Hepatocyte (in vitro differentiated cells): ENCODE data around the gene LRRC47. TPM values are rescaled to one million over a fixed set of nuclear protein-coding genes. Genes with fewer than 3 reads are reported as not detected.

Source experiments
- DNase-seq: peaks from one replicate; pipeline ENCODE4 v3.0.0-alpha.2; 2016; ENCODE audit warnings: low spot score
- H2AFZ ChIP-seq: fragments of 200-600 bp; sonication (generic); 2 replicates; pipeline ENCODE4 v1.6.0; 2016; ENCODE audit warnings: antibody characterized with exemption, mild to moderate bottlenecking
- H3K27ac ChIP-seq: fragments of 200-600 bp; sonication (generic); 2 replicates; pipeline ENCODE4 v1.5.1; 2016; ENCODE audit warnings: mild to moderate bottlenecking
- H3K27me3 ChIP-seq: fragments of 200-600 bp; sonication (generic); 2 replicates; pipeline ENCODE4 v1.6.1; 2016
- H3K36me3 ChIP-seq: fragments of 200-600 bp; sonication (generic); replicated peaks from 2 replicates; pipeline ENCODE4 v1.5.1; 2016; ENCODE audit warnings: low read depth; ENCODE audit not compliant: insufficient read depth
- H3K4me1 ChIP-seq: fragments of 200-600 bp; sonication (generic); 2 replicates; pipeline ENCODE4 v1.5.1; 2016; ENCODE audit warnings: mild to moderate bottlenecking, moderate library complexity; ENCODE audit not compliant: insufficient read depth
- H3K4me2 ChIP-seq: fragments of 200-600 bp; sonication (generic); 2 replicates; pipeline ENCODE4 v1.6.0; 2016
- H3K4me3 ChIP-seq: fragments of 200-600 bp; sonication (generic); 2 replicates; pipeline ENCODE4 v1.5.1; 2016; ENCODE audit warnings: mild to moderate bottlenecking
- H3K79me2 ChIP-seq: fragments of 200-600 bp; sonication (generic); 2 replicates; pipeline ENCODE4 v1.6.0; 2017; ENCODE audit warnings: mild to moderate bottlenecking
- H3K9me2 ChIP-seq: fragments of 200-600 bp; sonication (generic); replicated peaks from 2 replicates; pipeline ENCODE4 v1.6.0; 2017; ENCODE audit warnings: mild to moderate bottlenecking; ENCODE audit not compliant: insufficient read depth
- H3K9me3 ChIP-seq: fragments of 200-600 bp; sonication (generic); 2 replicates; pipeline ENCODE4 v1.5.1; 2016; ENCODE audit warnings: low read depth, mild to moderate bottlenecking
- H4K20me1 ChIP-seq: fragments of 200-600 bp; sonication (generic); 2 replicates; pipeline ENCODE4 v1.6.0; 2016; ENCODE audit warnings: mild to moderate bottlenecking; ENCODE audit not compliant: insufficient read depth, poor library complexity, severe bottlenecking
- EZH2 ChIP-seq: fragments of 200-600 bp; sonication (generic); IDR thresholded peaks from 2 replicates; pipeline ENCODE4 v1.6.1; 2016; ENCODE audit warnings: antibody characterized with exemption, mild to moderate bottlenecking, borderline replicate concordance
- EZH2phosphoT487 ChIP-seq: fragments of 200-600 bp; sonication (generic); IDR thresholded peaks from one replicate; pipeline ENCODE4 v1.6.1; 2018; ENCODE audit warnings: antibody characterized with exemption, mild to moderate bottlenecking, low read depth, moderate library complexity; ENCODE audit not compliant: unreplicated experiment, severe bottlenecking
- WGBS: methylation state at CpG from one replicate; pipeline ENCODE4 v1.1.6; 2016; ENCODE audit warnings: low lambda C conversion rate; ENCODE audit errors: missing lambda C conversion rate; 5-methylcytosine and 5-hydroxymethylcytosine counted together
- polyA plus RNA-seq: library from polyadenylated mRNA; unstranded; fragments of >200 nt; fragmentation: Nextera tagmentation; extraction: Ambion mirVana; gene quantifications from 2 replicates; pipeline ENCODE4 v1.2.1, GENCODE V29; 2016
- total RNA-seq: library from RNA; depleted of rRNA; stranded (reverse); fragments of >200 nt; gene quantifications from 2 replicates; pipeline ENCODE4 v1.2.3, GENCODE V29; 2014
- TF ChIP-seq, protein P1 (sequence below): fragments of 200-600 bp; sonication (generic); IDR thresholded peaks from 2 replicates; pipeline ENCODE4 v1.5.1; 2016; ENCODE audit warnings: antibody characterized with exemption, mild to moderate bottlenecking; ENCODE audit not compliant: poor library complexity

The LRRC47 gene
- 27.3 and 36.2 TPM in 2 replicates for total RNA-seq
- polyA plus RNA-seq, result 37.4 and 38.8 TPM in 2 replicates

DNA sequence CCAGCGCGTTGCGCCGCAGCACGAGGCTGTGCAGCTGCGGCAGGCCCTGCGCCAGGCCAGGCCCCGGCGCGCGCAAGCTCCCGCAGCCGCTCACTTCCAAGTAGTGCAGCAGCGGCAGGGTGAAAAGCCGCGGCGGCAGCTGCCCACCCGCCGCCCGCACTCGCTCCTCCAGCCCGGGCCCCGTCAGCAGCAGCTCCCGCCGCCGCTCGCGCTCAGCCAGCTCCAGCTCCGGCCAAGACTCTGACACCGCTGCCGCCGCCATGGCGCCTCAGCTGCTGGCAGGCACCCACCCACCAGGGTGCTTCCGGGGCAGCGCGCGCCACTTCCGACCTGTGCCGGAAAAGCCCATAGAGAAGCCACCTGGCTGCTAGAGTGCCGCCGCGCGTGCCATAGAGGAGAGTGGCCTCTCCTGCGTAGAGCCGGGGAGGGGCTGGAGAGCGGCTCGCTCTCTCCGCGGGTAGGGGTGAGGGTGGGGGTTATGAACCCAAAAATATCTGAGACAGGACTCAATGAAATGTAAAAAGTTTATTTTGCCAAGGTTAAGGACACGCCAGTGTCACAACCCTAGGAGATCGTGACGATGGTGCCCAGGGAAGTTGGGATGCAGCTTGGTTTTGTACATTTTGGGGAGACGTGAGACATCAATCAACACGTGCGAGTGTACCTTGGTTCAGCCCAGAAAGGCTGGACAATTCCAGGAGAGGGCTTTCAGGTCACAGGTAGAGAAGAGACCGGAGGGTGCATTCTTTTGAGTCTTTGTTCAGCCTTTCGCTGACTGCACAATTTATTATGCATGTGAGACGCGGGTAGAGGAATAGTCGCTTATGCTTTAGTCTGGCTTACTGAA, at the start of gene LRRC47:
LRRC47 (minus strand) TSS at position 284 of the 847 bp plus-strand sequence; CDS start at position 262, 22 bp downstream.
- TF ChIP-seq, protein P1, sequence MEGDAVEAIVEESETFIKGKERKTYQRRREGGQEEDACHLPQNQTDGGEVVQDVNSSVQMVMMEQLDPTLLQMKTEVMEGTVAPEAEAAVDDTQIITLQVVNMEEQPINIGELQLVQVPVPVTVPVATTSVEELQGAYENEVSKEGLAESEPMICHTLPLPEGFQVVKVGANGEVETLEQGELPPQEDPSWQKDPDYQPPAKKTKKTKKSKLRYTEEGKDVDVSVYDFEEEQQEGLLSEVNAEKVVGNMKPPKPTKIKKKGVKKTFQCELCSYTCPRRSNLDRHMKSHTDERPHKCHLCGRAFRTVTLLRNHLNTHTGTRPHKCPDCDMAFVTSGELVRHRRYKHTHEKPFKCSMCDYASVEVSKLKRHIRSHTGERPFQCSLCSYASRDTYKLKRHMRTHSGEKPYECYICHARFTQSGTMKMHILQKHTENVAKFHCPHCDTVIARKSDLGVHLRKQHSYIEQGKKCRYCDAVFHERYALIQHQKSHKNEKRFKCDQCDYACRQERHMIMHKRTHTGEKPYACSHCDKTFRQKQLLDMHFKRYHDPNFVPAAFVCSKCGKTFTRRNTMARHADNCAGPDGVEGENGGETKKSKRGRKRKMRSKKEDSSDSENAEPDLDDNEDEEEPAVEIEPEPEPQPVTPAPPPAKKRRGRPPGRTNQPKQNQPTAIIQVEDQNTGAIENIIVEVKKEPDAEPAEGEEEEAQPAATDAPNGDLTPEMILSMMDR, result no peak
- TF ChIP-seq EZH2 (no peak), EZH2phosphoT487 (no peak)
- Histone ChIP-seq H3K36me3 (no peaks in the 10 kb centered on the region), H3K4me2 (peak within 1 kb of the TSS; percentile 99), H3K4me3 (peak within 1 kb of the TSS; percentile 86), H3K27ac (peak within 1 kb of the TSS; percentile 61), H3K9me2 (no peaks in the 10 kb centered on the region), H4K20me1 (peaks cover 34% of the 10 kb centered on the region), H3K9me3 (no peaks in the 10 kb centered on the region), H3K4me1 (peaks cover 13% of the 10 kb centered on the region), H2AFZ (peak within 1 kb of the TSS; percentile 100), H3K79me2 (peaks cover 46% of the 10 kb centered on the region), H3K27me3 (no peaks in the 10 kb centered on the region)
- WGBS, result 6% methylated on average over 46 of the region's 60 CpGs
- peak; percentile 96 for DNase-seq

DNA sequence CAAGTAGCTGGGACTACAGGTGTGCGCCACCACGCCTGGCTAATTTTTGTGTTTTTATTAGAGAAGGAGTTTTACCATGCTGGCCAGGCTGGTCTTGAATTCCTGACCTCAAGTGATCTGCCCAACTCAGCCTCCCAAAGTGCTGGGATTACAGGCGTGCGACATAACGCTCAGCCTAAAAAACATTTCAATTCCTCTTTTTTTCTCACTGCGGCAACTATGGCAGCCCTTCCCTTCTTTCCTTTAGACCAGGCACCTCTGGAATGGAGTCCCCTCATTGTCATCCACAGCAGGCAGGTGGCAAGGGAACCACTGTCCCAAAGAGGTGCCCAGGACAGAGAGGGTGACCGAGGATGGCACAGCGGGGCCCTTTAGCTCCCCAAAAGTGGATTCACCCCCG, 46.6 kb upstream of the LRRC47 start:
- no peaks in the 10 kb centered on the region for H3K27me3 ChIP-seq
- no peak overlapping the region for H3K27ac ChIP-seq
- no peaks in the 10 kb centered on the region for H3K36me3 ChIP-seq
- no peak overlapping the region for H3K4me3 ChIP-seq
- H3K4me2 ChIP-seq, result no peak overlapping the region
- H4K20me1 ChIP-seq, result no peaks in the 10 kb centered on the region
- 93% methylated on average over 9 of the region's 9 CpGs for WGBS
- no peak overlapping the region for H2AFZ ChIP-seq
- no peak for DNase-seq
- no peaks in the 10 kb centered on the region for H3K9me3 ChIP-seq
- H3K9me2 ChIP-seq, result no peaks in the 10 kb centered on the region
- no peaks in the 10 kb centered on the region for H3K79me2 ChIP-seq
- H3K4me1 ChIP-seq, result no peaks in the 10 kb centered on the region
- TF ChIP-seq EZH2phosphoT487 (no peak), EZH2 (no peak)
- TF ChIP-seq, protein P1, result no peak

DNA sequence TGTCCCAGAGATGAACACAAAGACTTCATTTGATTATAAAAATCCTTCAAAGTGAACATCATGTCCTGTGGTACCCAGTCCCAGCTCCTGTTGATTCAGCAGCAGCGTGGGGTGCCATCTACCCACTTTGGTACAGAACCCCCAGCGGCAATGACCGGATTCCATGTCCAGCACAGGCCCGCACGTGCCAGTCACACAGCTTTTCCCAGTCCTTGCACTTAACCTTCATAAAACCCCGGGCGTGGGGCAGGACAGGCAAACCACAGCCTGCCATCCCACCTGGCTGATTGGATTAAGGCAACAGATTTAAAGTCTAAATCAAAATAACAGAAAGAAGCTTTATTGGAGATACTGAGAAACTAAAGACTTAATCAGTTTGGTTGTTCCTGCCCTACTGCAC, 45.2 kb upstream of the LRRC47 start:
- WGBS, result 100% methylated on average over 7 of the region's 7 CpGs
- Histone ChIP-seq H2AFZ (no peak overlapping the region), H3K9me3 (no peaks in the 10 kb centered on the region), H3K36me3 (no peaks in the 10 kb centered on the region), H4K20me1 (no peaks in the 10 kb centered on the region), H3K27ac (no peak overlapping the region), H3K27me3 (no peaks in the 10 kb centered on the region), H3K79me2 (no peaks in the 10 kb centered on the region), H3K4me1 (no peaks in the 10 kb centered on the region), H3K4me3 (no peak overlapping the region), H3K9me2 (no peaks in the 10 kb centered on the region), H3K4me2 (no peak overlapping the region)
- TF ChIP-seq EZH2, result no peak
- no peak for TF ChIP-seq EZH2phosphoT487
- TF ChIP-seq, protein P1, result no peak
- DNase-seq, result no peak
